ENCODE results near the gene UPF1.

Gene UPF1

DNA sequence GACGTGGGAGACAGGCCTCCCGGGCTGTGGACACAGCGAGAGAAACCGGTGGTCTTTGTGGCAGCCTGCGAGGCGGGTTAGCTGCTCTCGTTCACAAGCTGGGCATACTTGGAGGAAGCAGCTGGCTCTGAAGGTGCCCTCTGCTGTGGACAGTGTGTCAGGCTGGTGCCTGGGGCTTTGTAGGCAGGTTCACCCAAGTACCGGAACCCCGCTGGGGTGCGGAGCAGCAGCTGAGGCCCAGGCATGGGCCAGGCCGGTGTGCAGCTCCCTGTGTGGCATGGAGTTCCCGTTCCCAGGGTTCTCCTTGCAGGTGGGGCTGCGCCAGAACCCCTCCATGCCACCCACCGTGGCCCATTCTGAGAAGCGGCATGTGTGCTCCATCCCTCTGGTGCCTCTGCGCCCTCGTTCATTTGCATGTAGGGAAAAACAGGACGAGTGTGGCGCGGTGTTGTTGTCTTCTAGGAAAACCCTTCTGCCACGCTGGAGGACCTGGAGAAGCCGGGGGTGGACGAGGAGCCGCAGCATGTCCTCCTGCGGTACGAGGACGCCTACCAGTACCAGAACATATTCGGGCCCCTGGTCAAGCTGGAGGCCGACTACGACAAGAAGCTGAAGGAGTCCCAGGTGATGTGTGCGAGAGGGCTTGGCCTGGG, 20.0 kb downstream of the UPF1 start:
- Histone ChIP-seq H3K4me1 (ENCODE audit: insufficient read depth, low read length) (no peaks in the 10 kb centered on the region), H3K9ac (ENCODE audit: low read depth, low read length) (no peak overlapping the region), H3K36me3 (ENCODE audit: insufficient read depth, low read length) (peaks cover 89% of the 10 kb centered on the region), H3K4me3 (ENCODE audit: low read length) (no peak overlapping the region), H3K27ac (ENCODE audit: low read depth, low read length) (no peak overlapping the region), H3K9me3 (ENCODE audit: insufficient read depth, low read depth, low read length) (no peaks in the 10 kb centered on the region), H3K27me3 (ENCODE audit: insufficient read depth, low read length) (no peaks in the 10 kb centered on the region)
- 95% methylated on average over 31 of the region's 31 CpGs for WGBS

- peaks cover 94% of the 10 kb centered on the region for H3K36me3 ChIP-seq (ENCODE audit: insufficient read depth, low read length)
Observed at GRCh38 chr19:18852648-18853047, 20.9 kb downstream of the UPF1 start.

GRCh38 chr19:18853755-18854427, 22.1 kb downstream of the UPF1 start:
- H3K27me3 ChIP-seq (ENCODE audit: insufficient read depth, low read length), result no peaks in the 10 kb centered on the region
- H3K9me3 ChIP-seq (ENCODE audit: insufficient read depth, low read depth, low read length), result no peaks in the 10 kb centered on the region
- no peak overlapping the region; the same call in 1 of the 2 replicates for H3K9ac ChIP-seq (ENCODE audit: low read depth, low read length)
- H3K4me3 ChIP-seq (ENCODE audit: low read length), result no peak overlapping the region
- WGBS, result 95% methylated on average over 17 of the region's 17 CpGs
- no peak overlapping the region for H3K27ac ChIP-seq (ENCODE audit: low read depth, low read length)
- peaks cover 94% of the 10 kb centered on the region for H3K36me3 ChIP-seq (ENCODE audit: insufficient read depth, low read length)
- H3K4me1 ChIP-seq (ENCODE audit: insufficient read depth, low read length), result no peaks in the 10 kb centered on the region

More at GRCh38 chr19:18852648-18853047, 20.9 kb downstream of the UPF1 start:
- Histone ChIP-seq H3K9ac (ENCODE audit: low read depth, low read length) (no peak overlapping the region), H3K4me3 (ENCODE audit: low read length) (no peak overlapping the region), H3K4me1 (ENCODE audit: insufficient read depth, low read length) (no peaks in the 10 kb centered on the region), H3K27me3 (ENCODE audit: insufficient read depth, low read length) (no peaks in the 10 kb centered on the region), H3K27ac (ENCODE audit: low read depth, low read length) (no peak overlapping the region), H3K9me3 (ENCODE audit: insufficient read depth, low read depth, low read length) (no peaks in the 10 kb centered on the region)
- 95% methylated on average over 12 of the region's 12 CpGs for WGBS

- Histone ChIP-seq H3K27me3 (ENCODE audit: insufficient read depth, low read length) (no peaks in the 10 kb centered on the region), H3K9ac (ENCODE audit: low read depth, low read length) (no peak overlapping the region), H3K9me3 (ENCODE audit: insufficient read depth, low read depth, low read length) (no peaks in the 10 kb centered on the region), H3K27ac (ENCODE audit: low read depth, low read length) (no peak overlapping the region), H3K4me3 (ENCODE audit: low read length) (no peak overlapping the region), H3K4me1 (ENCODE audit: insufficient read depth, low read length) (no peaks in the 10 kb centered on the region), H3K36me3 (ENCODE audit: insufficient read depth, low read length) (peaks cover 99% of the 10 kb centered on the region)
- WGBS, result 97% methylated on average over 33 of the region's 33 CpGs
Observed at GRCh38 chr19:18854982-18855381, 23.2 kb downstream of the UPF1 start.

DNA sequence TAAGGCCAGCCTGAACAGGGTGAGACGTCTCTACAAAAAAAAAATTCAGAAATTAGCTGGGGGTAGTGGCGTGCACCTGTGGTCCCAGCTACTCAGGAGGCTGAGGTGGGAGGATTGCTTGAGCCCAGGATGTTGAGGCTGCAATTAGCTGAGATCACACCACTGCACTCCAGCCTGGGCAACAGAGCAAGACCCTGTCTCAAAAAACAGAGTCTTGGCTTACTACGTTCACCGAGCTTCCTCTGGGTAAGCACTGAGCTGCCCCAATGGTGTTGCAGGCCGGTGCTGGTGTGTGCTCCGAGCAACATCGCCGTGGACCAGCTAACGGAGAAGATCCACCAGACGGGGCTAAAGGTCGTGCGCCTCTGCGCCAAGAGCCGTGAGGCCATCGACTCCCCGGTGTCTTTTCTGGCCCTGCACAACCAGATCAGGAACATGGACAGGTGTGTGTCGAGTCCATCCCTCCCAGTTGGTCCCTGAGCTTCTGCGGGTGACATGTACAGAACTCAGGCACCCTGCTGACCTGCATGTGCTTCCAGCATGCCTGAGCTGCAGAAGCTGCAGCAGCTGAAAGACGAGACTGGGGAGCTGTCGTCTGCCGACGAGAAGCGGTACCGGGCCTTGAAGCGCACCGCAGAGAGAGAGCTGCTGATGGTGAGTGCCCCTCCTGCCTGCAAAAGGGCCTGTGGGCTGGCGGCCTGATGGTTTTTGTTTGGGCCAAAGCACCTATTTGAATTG, 24.1 kb downstream of the UPF1 start:
- no peak overlapping the region for H3K4me3 ChIP-seq (ENCODE audit: low read length)
- H3K9me3 ChIP-seq (ENCODE audit: insufficient read depth, low read depth, low read length), result no peaks in the 10 kb centered on the region
- no peaks in the 10 kb centered on the region for H3K27me3 ChIP-seq (ENCODE audit: insufficient read depth, low read length)
- H3K9ac ChIP-seq (ENCODE audit: low read depth, low read length), result no peak overlapping the region
- no peak overlapping the region for H3K27ac ChIP-seq (ENCODE audit: low read depth, low read length)
- 96% methylated on average over 27 of the region's 27 CpGs for WGBS
- H3K36me3 ChIP-seq (ENCODE audit: insufficient read depth, low read length), result peaks cover 99% of the 10 kb centered on the region
- no peaks in the 10 kb centered on the region for H3K4me1 ChIP-seq (ENCODE audit: insufficient read depth, low read length)

- WGBS, result 94% methylated on average over 22 of the region's 22 CpGs
- Histone ChIP-seq H3K4me3 (ENCODE audit: low read length) (no peak overlapping the region), H3K4me1 (ENCODE audit: insufficient read depth, low read length) (no peaks in the 10 kb centered on the region), H3K27me3 (ENCODE audit: insufficient read depth, low read length) (no peaks in the 10 kb centered on the region), H3K36me3 (ENCODE audit: insufficient read depth, low read length) (peaks cover 99% of the 10 kb centered on the region), H3K9ac (ENCODE audit: low read depth, low read length) (no peak overlapping the region), H3K27ac (ENCODE audit: low read depth, low read length) (no peak overlapping the region), H3K9me3 (ENCODE audit: insufficient read depth, low read depth, low read length) (no peaks in the 10 kb centered on the region)
Observed at GRCh38 chr19:18856385-18857126, 24.8 kb downstream of the UPF1 start.

DNA sequence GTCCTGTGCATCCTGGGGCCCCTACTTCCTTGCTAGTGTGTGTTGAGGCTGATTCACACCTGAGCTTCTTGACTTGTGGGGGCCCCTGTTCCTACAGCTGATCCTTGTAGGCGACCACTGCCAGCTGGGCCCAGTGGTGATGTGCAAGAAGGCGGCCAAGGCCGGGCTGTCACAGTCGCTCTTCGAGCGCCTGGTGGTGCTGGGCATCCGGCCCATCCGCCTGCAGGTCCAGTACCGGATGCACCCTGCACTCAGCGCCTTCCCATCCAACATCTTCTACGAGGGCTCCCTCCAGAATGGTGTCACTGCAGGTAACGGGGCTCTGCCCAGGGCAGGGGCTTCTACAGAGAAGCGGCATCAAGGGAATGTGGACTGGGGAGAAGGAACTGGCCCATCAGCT, 25.5 kb downstream of the UPF1 start:
- Histone ChIP-seq H3K27me3 (ENCODE audit: insufficient read depth, low read length) (no peaks in the 10 kb centered on the region), H3K36me3 (ENCODE audit: insufficient read depth, low read length) (peaks cover 99% of the 10 kb centered on the region), H3K9me3 (ENCODE audit: insufficient read depth, low read depth, low read length) (no peaks in the 10 kb centered on the region), H3K4me3 (ENCODE audit: low read length) (no peak overlapping the region), H3K4me1 (ENCODE audit: insufficient read depth, low read length) (no peaks in the 10 kb centered on the region), H3K27ac (ENCODE audit: low read depth, low read length) (no peak overlapping the region), H3K9ac (ENCODE audit: low read depth, low read length) (no peak overlapping the region)
- WGBS, result 96% methylated on average over 13 of the region's 13 CpGs

- H3K27ac ChIP-seq (ENCODE audit: low read depth, low read length), result no peak overlapping the region
- no peak overlapping the region for H3K9ac ChIP-seq (ENCODE audit: low read depth, low read length)
- no peaks in the 10 kb centered on the region for H3K4me1 ChIP-seq (ENCODE audit: insufficient read depth, low read length)
- no peaks in the 10 kb centered on the region for H3K9me3 ChIP-seq (ENCODE audit: insufficient read depth, low read depth, low read length)
- peaks cover 99% of the 10 kb centered on the region for H3K36me3 ChIP-seq (ENCODE audit: insufficient read depth, low read length)
- H3K4me3 ChIP-seq (ENCODE audit: low read length), result no peak overlapping the region
- 96% methylated on average over 21 of the region's 21 CpGs for WGBS
- no peaks in the 10 kb centered on the region for H3K27me3 ChIP-seq (ENCODE audit: insufficient read depth, low read length)
Observed at GRCh38 chr19:18858906-18859646, 27.3 kb downstream of the UPF1 start.

GRCh38 chr19:18859676-18860301, 28.0 kb downstream of the UPF1 start:
- 95% methylated on average over 12 of the region's 12 CpGs for WGBS
- H3K27ac ChIP-seq (ENCODE audit: low read depth, low read length), result no peak overlapping the region
- no peak overlapping the region for H3K9ac ChIP-seq (ENCODE audit: low read depth, low read length)
- no peaks in the 10 kb centered on the region for H3K27me3 ChIP-seq (ENCODE audit: insufficient read depth, low read length)
- peaks cover 97% of the 10 kb centered on the region for H3K36me3 ChIP-seq (ENCODE audit: insufficient read depth, low read length)
- H3K9me3 ChIP-seq (ENCODE audit: insufficient read depth, low read depth, low read length), result no peaks in the 10 kb centered on the region
- no peaks in the 10 kb centered on the region for H3K4me1 ChIP-seq (ENCODE audit: insufficient read depth, low read length)
- no peak overlapping the region for H3K4me3 ChIP-seq (ENCODE audit: low read length)

GRCh38 chr19:18860302-18860700, 28.5 kb downstream of the UPF1 start:
- H3K4me3 ChIP-seq (ENCODE audit: low read length), result no peak overlapping the region
- WGBS, result 97% methylated on average over 11 of the region's 11 CpGs
- H3K9me3 ChIP-seq (ENCODE audit: insufficient read depth, low read depth, low read length), result no peaks in the 10 kb centered on the region
- H3K9ac ChIP-seq (ENCODE audit: low read depth, low read length), result no peak overlapping the region
- no peaks in the 10 kb centered on the region for H3K4me1 ChIP-seq (ENCODE audit: insufficient read depth, low read length)
- H3K27ac ChIP-seq (ENCODE audit: low read depth, low read length), result no peak overlapping the region
- peaks cover 97% of the 10 kb centered on the region for H3K36me3 ChIP-seq (ENCODE audit: insufficient read depth, low read length)
- H3K27me3 ChIP-seq (ENCODE audit: insufficient read depth, low read length), result no peaks in the 10 kb centered on the region

Data from HUES64 (cell line).